K562 (cell line): Measurements from ENCODE around the gene GTSE1. TPM values are rescaled to one million over a fixed set of nuclear protein-coding genes. Genes with fewer than 3 reads are reported as not detected.

Source experiments
- E2F8 ChIP-seq: fragments of 450-650 bp; IDR thresholded peaks from 2 replicates; pipeline ENCODE4 v1.7.1; 2018; ENCODE audit warnings: mild to moderate bottlenecking, low read depth; ENCODE audit not compliant: partially characterized antibody
- EWSR1 ChIP-seq: fragments of 450-650 bp; IDR thresholded peaks from 2 replicates; pipeline ENCODE4 v1.6.1; 2018; ENCODE audit warnings: borderline replicate concordance, mild to moderate bottlenecking, low read depth, moderate library complexity; ENCODE audit not compliant: partially characterized antibody
- FOSL1 ChIP-seq: fragments of 200-800 bp; sonication (Bioruptor generic); conservative IDR thresholded peaks from 2 replicates; pipeline ENCODE4 v1.6.1; 2016; ENCODE audit warnings: missing genetic modification characterization, missing compliant biosample characterization
- MBD2 ChIP-seq: sonication (generic); IDR thresholded peaks from 2 replicates; pipeline ENCODE4 v1.6.1; 2016; ENCODE audit warnings: low read depth, borderline replicate concordance
- NR2C1 ChIP-seq, 2 experiments: fragments of 450-650 bp; IDR thresholded peaks; 2 replicates each; pipeline ENCODE4 v1.6.1; 2017; ENCODE audit warnings: mild to moderate bottlenecking in 2 of 2, antibody characterized with exemption in 1 of 2, inconsistent platforms in 1 of 2, missing compliant biosample characterization in 1 of 2, missing genetic modification characterization in 1 of 2
- PRDM10 ChIP-seq: fragments of 450-650 bp; IDR thresholded peaks from 2 replicates; pipeline ENCODE4 v1.6.1; 2018; ENCODE audit not compliant: partially characterized antibody
- RAD51 ChIP-seq: fragments of 450-650 bp; IDR thresholded peaks from 2 replicates; pipeline ENCODE4 v1.7.1; 2016; ENCODE audit warnings: low read depth, mild to moderate bottlenecking, borderline replicate concordance
- ZBTB2 ChIP-seq: fragments of 450-650 bp; IDR thresholded peaks from 2 replicates; pipeline ENCODE4 v1.6.1; 2016; ENCODE audit warnings: antibody characterized with exemption
- ZBTB34 ChIP-seq: fragments of 250-450 bp; sonication (Bioruptor Pico); IDR thresholded peaks from 2 replicates; pipeline ENCODE4 v1.8.0; 2021; ENCODE audit warnings: mild to moderate bottlenecking, moderate library complexity
- ZBTB43 ChIP-seq: sonication (generic); formaldehyde crosslinking; IDR thresholded peaks from 2 replicates; pipeline ENCODE4 v1.8.0; 2023; ENCODE audit warnings: mild to moderate bottlenecking, missing genetic modification reagents
- ZNF121 ChIP-seq: sonication (generic); formaldehyde crosslinking; conservative IDR thresholded peaks from 2 replicates; pipeline ENCODE4 v1.8.0; 2022; ENCODE audit warnings: missing genetic modification reagents
- polyA plus RNA-seq, 8 experiments: library from polyadenylated mRNA; depleted of rRNA in 4 of 8; stranded (reverse) in 5 of 8; unstranded in 3 of 8; fragments of >200 nt; fragmentation: Nextera tagmentation in 2 of 8; fragmentation: Illumina TruSeq in 1 of 8; extraction: Ambion mirVana in 2 of 8; extraction: Trizol in 1 of 8; gene quantifications; 2 replicates each; pipeline versions ENCODE4 v1.2.1 to v1.2.3, GENCODE V29; 2011 to 2014; ENCODE audit warnings: inconsistent platforms in 1 of 8, missing spikeins in 1 of 8
- total RNA-seq, 7 experiments: library from RNA; depleted of rRNA in 6 of 7; stranded (reverse); fragments of >200 nt in 6 of 7; fragmentation: Illumina TruSeq in 2 of 7; extraction: Trizol in 2 of 7; gene quantifications; 2 replicates each; pipeline versions ENCODE4 v1.2.1 to v1.2.3, GENCODE V29; 2011 to 2021; ENCODE audit warnings: low replicate concordance in 1 of 7
- TF ChIP-seq, protein P1 (sequence below): IDR thresholded peaks from 2 replicates; pipeline ENCODE4 v1.6.1; 2016; ENCODE audit warnings: missing genetic modification characterization, missing compliant biosample characterization

The GTSE1 gene
- total and polyA plus RNA-seq, 9 of the 15 experiments (the other 6 are each of a cell fraction or from before 2014, with no cell fraction given), result 2.5 to 22.5 (median 12.9) TPM

DNA sequence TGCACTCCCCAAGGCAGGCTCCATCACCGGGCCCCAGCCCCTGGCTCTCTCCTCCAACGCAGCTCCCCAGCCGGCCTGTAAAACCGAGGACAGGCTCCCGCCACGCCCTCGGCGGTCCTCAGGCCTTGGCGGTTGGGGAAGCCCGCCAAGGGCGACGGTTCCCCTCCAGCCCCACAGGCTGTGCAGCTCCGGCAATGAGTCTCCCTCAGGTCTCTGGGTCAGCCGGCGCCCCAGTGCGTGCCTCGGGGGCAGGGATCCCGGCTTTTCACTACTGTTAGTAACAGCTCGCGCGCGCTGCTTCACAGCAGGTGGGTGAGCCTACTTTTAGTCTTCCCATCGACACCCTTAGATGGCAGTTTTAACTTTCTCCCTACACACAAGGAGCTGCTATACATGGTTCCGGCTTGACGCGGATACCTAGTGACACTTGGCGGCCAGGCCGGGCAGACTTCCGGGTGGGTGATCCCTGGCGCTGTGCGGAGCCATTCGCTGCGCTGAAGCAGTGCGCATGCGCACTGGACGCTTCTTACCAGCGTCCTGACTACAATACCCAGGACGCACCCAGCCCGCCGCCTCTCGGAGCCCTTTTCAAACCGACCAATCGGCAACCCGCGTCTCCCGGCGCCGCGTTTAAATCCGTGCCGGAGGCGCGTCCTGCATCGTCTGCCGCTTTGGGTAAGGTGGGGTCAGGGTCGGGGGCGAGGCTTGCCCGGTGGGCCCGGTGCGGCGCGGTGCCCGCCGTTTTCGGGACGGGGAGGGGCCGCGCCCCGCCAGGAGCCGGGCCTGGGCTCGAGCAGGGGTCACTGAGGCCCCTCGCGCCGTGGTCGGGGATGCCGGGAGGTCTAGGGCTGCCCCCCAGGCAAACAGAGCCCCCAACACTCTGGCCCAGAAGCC is at the start of gene GTSE1 (continued):
- TF ChIP-seq, protein P1, sequence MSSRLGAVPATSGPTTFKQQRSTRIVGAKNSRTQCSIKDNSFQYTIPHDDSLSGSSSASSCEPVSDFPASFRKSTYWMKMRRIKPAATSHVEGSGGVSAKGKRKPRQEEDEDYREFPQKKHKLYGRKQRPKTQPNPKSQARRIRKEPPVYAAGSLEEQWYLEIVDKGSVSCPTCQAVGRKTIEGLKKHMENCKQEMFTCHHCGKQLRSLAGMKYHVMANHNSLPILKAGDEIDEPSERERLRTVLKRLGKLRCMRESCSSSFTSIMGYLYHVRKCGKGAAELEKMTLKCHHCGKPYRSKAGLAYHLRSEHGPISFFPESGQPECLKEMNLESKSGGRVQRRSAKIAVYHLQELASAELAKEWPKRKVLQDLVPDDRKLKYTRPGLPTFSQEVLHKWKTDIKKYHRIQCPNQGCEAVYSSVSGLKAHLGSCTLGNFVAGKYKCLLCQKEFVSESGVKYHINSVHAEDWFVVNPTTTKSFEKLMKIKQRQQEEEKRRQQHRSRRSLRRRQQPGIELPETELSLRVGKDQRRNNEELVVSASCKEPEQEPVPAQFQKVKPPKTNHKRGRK (tag), result no peak
- TF ChIP-seq NR2C1 (IDR thresholded peaks at IDR 0.05), result 0 out of 2 replicates have a peak, but pooled peaks have one; percentile 19
- TF ChIP-seq NR2C1 (tag; IDR thresholded peaks at IDR 0.05), result 0 out of 2 replicates have a peak, but pooled peaks have one; percentile 19
- peak; percentile 98 for TF ChIP-seq ZBTB2
- TF ChIP-seq EWSR1, result no peak
- TF ChIP-seq E2F8, result no peak
- TF ChIP-seq FOSL1 (tag), result 0 out of 2 replicates have a peak, but pooled peaks have one; percentile 26
- TF ChIP-seq PRDM10, result no peak
- TF ChIP-seq ZBTB34 (CRISPR knock-in tag), result no peak
- TF ChIP-seq ZBTB43 (CRISPR knock-in tag), result no peak
- TF ChIP-seq ZNF121 (CRISPR knock-in tag), result no peak
- no peak for TF ChIP-seq MBD2
- no peak for TF ChIP-seq RAD51
